Esophagus squamous epithelium (tissue), 5 donors: ENCODE data around the gene RBM20. TPM values are rescaled to one million over a fixed set of nuclear protein-coding genes. Genes with fewer than 3 reads are reported as not detected.

Experiments used
- DNase-seq: peaks from one replicate; lab custom pipeline; 2025; lab: John Stamatoyannopoulos, UW
- H3K27ac ChIP-seq, 4 donors: fragments of 200-600 bp; sonication (generic); one replicate each; pipeline ENCODE4 v1.5.1; 2016 to 2019; ENCODE audit warnings: mild to moderate bottlenecking in 1 of 4
- H3K27me3 ChIP-seq, 4 donors: fragments of 200-600 bp; sonication (generic); 1 replicate in 3 of 4; 2 replicates in 1 of 4; pipeline versions ENCODE4 v1.5.1 to v1.6.0; 2017 to 2021; ENCODE audit warnings: antibody characterized with exemption in 1 of 4
- H3K36me3 ChIP-seq, 3 donors: fragments of 200-600 bp; sonication (generic); one replicate each; pipeline ENCODE4 v1.5.1; 2016 to 2019
- H3K4me1 ChIP-seq, 3 donors: fragments of 200-600 bp; sonication (generic); one replicate each; pipeline ENCODE4 v1.5.1; 2017 to 2019
- H3K4me3 ChIP-seq, 4 donors: fragments of 200-600 bp; sonication (generic); 1 replicate in 3 of 4; 2 replicates in 1 of 4; pipeline ENCODE4 v1.5.1; 2016 to 2019; ENCODE audit warnings: mild to moderate bottlenecking in 2 of 4, moderate library complexity in 1 of 4
- H3K9me3 ChIP-seq, 3 donors: fragments of 200-600 bp; sonication (generic); one replicate each; pipeline ENCODE4 v1.5.1; 2016 to 2019
- POLR2A ChIP-seq, 4 donors: fragments of 450-650 bp; IDR thresholded peaks; one replicate each; pipeline ENCODE4 v1.6.1; 2017; ENCODE audit warnings: antibody characterized with exemption in 4 of 4, mild to moderate bottlenecking in 4 of 4, moderate library complexity in 3 of 4
- WGBS, 2 donors: methylation state at CpG; one replicate each; pipeline ENCODE4 v1.1.5; 2018; 5-methylcytosine and 5-hydroxymethylcytosine counted together
- intact Hi-C: fragments of 100-400 bp; cut with DNase I; formaldehyde crosslinking; loops from one replicate; pipeline ENCODE4 v1.15.0; 2022
- total RNA-seq, 4 donors: library from RNA; depleted of rRNA; stranded (reverse); fragments of >200 nt; gene quantifications; one replicate each; pipeline ENCODE4 v1.1.0, GENCODE V29; 2016
- TF ChIP-seq, protein P1 (sequence below), 6 experiments: fragments of 450-650 bp in 4 of 6; fragments of 200-600 bp in 2 of 6; sonication (generic) in 2 of 6; IDR thresholded peaks; one replicate each; pipeline ENCODE4 v1.5.1; 2016 to 2019; ENCODE audit warnings: antibody characterized with exemption in 6 of 6, mild to moderate bottlenecking in 4 of 6, moderate library complexity in 4 of 6
- donor health status: DM: yes; HTN: yes; CAD: no.

Gene RBM20
- total RNA-seq, 4 donors from 2014 or later = 2.1 to 10.3 (median 3.7) TPM

DNA sequence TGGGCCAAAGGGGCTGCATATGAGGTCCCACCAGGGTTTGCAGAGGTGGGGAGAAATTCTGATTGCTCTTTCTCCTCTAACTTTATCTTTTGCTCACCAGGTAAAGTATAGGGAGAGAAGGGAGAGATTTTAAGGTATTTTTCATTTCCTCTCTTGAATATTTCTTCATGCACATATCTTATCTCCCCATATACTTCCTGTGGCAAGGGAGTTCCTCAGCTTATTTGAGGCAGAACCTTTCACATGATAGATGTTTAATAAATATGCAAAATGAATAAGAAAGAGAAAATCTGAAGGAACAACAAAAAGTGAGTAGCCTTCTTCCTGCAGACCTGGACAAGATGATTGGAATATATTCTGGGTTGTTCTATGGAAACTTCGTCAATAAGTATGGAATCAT lies 160.2 kb downstream of the RBM20 start:
- H3K27me3 ChIP-seq = no peaks in the 10 kb centered on the region
- 89 to 100% methylated on average over 1 of the region's 1 CpG for WGBS, 2 donors

DNA sequence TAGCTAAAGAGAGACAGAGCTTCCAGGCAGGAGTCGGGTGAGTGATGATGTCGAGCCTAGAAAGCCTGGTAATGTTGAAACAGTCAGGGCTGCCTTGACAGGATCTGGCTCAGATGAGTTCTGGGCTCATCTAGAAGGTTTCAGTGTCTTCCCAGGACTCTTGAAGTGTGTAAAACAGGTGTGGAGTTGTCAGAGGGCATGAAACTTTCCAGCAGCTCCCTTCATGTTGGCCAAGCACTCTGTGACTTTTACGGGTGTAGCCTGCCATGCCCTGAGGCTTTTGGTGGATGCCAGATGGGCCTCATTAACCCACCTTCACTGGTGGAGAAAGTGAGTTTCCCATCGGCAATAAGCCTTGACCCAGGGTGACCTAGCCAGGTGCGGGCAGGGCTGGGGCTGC lies 161.2 kb downstream of the RBM20 start:
- 46 to 50% methylated on average over 3 to 4 of the region's 5 CpGs for WGBS, 2 donors
- no peak for TF ChIP-seq POLR2A (IDR thresholded peaks at IDR 0.05)
- TF ChIP-seq, protein P1, sequence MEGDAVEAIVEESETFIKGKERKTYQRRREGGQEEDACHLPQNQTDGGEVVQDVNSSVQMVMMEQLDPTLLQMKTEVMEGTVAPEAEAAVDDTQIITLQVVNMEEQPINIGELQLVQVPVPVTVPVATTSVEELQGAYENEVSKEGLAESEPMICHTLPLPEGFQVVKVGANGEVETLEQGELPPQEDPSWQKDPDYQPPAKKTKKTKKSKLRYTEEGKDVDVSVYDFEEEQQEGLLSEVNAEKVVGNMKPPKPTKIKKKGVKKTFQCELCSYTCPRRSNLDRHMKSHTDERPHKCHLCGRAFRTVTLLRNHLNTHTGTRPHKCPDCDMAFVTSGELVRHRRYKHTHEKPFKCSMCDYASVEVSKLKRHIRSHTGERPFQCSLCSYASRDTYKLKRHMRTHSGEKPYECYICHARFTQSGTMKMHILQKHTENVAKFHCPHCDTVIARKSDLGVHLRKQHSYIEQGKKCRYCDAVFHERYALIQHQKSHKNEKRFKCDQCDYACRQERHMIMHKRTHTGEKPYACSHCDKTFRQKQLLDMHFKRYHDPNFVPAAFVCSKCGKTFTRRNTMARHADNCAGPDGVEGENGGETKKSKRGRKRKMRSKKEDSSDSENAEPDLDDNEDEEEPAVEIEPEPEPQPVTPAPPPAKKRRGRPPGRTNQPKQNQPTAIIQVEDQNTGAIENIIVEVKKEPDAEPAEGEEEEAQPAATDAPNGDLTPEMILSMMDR (IDR thresholded peaks at IDR 0.05) = no peak
- Histone ChIP-seq H3K4me3 (no peak overlapping the region), H3K4me1 (peaks cover 24 to 50% (median 29%) of the 10 kb centered on the region in 3 donors), H3K27me3 (no peaks in the 10 kb centered on the region), H3K9me3 (no peaks in the 10 kb centered on the region), H3K27ac (peak overlapping the region in 3 of 4 donors; percentile 30 to 49 (median 48)), H3K36me3 (no peaks in the 10 kb centered on the region)
- DNase-seq = no peak
- intact Hi-C loops = loop anchor here (10.0 kb wide), 1 partner anchor 70 kb away; the partner anchor contains the start of gene PDCD4

More for the DNA sequence above, 160.2 kb downstream of the RBM20 start:
- no peaks in the 10 kb centered on the region for H3K9me3 ChIP-seq
- H3K4me1 ChIP-seq = peaks cover 24 to 50% (median 29%) of the 10 kb centered on the region in 3 donors
- intact Hi-C loops = loop anchor here (10.0 kb wide), 1 partner anchor 70 kb away; the partner anchor contains the start of gene PDCD4
- no peak overlapping the region for H3K4me3 ChIP-seq
- peak overlapping the region in 3 of 4 donors; percentile 1 to 79 (median 55) for H3K27ac ChIP-seq
- no peak for TF ChIP-seq POLR2A (IDR thresholded peaks at IDR 0.05)
- TF ChIP-seq, protein P1 (IDR thresholded peaks at IDR 0.05) = no peak
- H3K36me3 ChIP-seq = no peaks in the 10 kb centered on the region
- no peak for DNase-seq

DNA sequence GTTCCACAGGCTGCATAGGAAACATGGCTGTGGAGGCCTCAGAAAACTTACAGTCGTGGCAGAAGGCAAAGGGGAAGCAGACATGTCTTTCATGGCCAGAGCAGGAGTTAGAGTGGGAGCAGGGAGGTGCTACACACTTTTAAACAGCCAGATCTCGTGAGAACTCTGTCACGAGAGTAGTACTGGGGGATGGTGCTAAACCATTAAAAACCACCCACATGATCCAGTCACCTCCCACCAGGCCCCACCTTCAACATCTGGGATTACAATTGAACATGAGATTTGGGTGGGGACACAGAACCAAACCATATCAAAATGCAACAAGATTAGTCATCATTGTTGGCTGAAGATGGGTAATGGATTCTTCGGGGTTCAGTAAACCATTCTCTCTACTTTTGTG lies 162.2 kb downstream of the RBM20 start:
- Histone ChIP-seq H3K27ac (no peak overlapping the region), H3K9me3 (no peaks in the 10 kb centered on the region), H3K4me3 (no peak overlapping the region), H3K36me3 (no peaks in the 10 kb centered on the region), H3K4me1 (peaks cover 24 to 50% (median 29%) of the 10 kb centered on the region in 3 donors), H3K27me3 (no peaks in the 10 kb centered on the region)
- WGBS, 2 donors = 65 to 83% methylated on average over 4 of the region's 4 CpGs
- no peak for DNase-seq
- TF ChIP-seq, protein P1 (IDR thresholded peaks at IDR 0.05) = no peak
- no peak for TF ChIP-seq POLR2A (IDR thresholded peaks at IDR 0.05)
- intact Hi-C loops = loop anchor here (10.0 kb wide), 1 partner anchor 68 kb away; the partner anchor contains the start of gene PDCD4

DNA sequence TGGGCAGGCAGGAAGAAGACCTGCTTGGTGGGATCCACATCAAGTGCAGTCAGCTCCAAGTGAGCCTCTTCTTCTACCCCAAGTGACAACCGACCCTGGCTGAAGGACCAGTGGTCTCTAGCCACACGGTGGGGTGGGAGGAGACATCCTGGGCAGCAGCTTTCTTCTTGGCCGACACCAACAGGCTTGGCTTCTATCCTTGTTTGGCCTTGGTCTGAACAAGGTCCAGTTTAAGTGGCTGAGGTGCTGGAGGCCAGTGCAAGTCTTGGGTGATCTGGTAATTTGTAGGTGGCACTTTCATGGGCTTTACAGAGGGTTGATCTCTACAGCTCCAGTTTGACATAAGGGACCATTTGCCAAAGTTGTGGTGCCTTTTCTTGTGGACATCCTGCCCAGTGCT lies 164.0 kb downstream of the RBM20 start:
- TF ChIP-seq, protein P1 (IDR thresholded peaks at IDR 0.05) = no peak
- TF ChIP-seq POLR2A (IDR thresholded peaks at IDR 0.05) = no peak
- Histone ChIP-seq H3K36me3 (no peaks in the 10 kb centered on the region), H3K4me3 (no peak overlapping the region), H3K27me3 (no peaks in the 10 kb centered on the region), H3K9me3 (no peaks in the 10 kb centered on the region), H3K4me1 (peaks cover 13 to 37% (median 16%) of the 10 kb centered on the region in 3 donors), H3K27ac (peak overlapping the region in 2 of 4 donors; percentile 25 to 38)
- no peak for DNase-seq
- WGBS, 2 donors = 60 to 92% methylated on average over 1 to 3 of the region's 3 CpGs
- intact Hi-C loops = loop anchor here (10.0 kb wide), 1 partner anchor 67 kb away; the partner anchor contains the start of gene PDCD4

DNA sequence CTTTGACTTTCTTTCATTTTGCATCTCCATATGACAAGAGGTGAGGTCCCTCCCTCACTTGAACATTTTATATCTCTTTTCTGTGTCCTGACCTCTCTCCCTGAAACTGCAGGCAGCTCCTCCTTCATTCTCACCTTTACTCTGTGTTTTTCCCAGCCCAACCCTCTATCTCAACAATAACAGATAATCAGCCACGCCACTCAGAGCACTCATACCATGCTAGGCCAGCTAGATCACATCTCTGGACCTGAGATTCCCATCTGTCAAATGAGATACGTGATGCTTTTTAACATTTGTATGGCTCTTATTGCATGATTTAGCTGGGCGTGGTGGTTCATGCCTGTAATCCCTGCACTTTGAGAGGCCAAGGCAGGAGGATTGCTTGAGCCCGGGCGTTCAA lies 164.5 kb downstream of the RBM20 start:
- DNase-seq = no peak
- Histone ChIP-seq H3K27ac (peak overlapping the region in 2 of 4 donors; percentile 25 to 38), H3K4me1 (peaks cover 8 to 32% (median 11%) of the 10 kb centered on the region in 3 donors), H3K36me3 (no peaks in the 10 kb centered on the region), H3K27me3 (no peaks in the 10 kb centered on the region), H3K9me3 (no peaks in the 10 kb centered on the region), H3K4me3 (no peak overlapping the region)
- TF ChIP-seq, protein P1 (IDR thresholded peaks at IDR 0.05) = no peak
- no peak for TF ChIP-seq POLR2A (IDR thresholded peaks at IDR 0.05)
- intact Hi-C loops = loop anchor here (10.0 kb wide), 1 partner anchor 66 kb away; the partner anchor contains the start of gene PDCD4
- WGBS, 2 donors = 71 to 87% methylated on average over 4 to 5 of the region's 5 CpGs
